ENCODE results near the gene SLC24A3. TPM values are rescaled to one million over a fixed set of nuclear protein-coding genes. Genes with fewer than 3 reads are reported as not detected.

Gene SLC24A3
- total RNA-seq, 1 experiment from 2014 or later: 46.0 TPM

DNA sequence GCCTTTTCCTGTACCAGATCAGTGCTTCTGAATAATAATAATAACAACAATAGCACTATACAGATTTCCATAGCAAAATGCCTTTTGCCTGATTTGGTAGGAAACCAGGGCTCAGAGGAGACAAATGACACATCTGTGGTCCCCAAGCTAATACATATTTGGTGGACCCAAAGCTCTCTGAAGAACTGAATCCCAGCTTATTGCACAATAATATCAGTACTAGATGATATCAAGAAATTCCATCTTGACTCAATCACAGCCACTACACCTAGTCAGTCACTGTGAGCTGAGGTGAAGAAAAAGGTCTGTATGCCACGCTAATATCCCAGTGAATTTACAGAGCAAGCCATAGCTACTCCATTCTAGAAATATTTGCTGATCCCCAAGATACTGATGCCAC, 275.0 kb downstream of the SLC24A3 start:
- no peak overlapping the region for H3K27ac ChIP-seq (ENCODE audit: low read depth, low read length, poor library complexity, severe bottlenecking)
- no peak for DNase-seq (ENCODE audit: low spot score)
- BruUV-seq (replicated peaks): no TSS peak
- H3K27me3 ChIP-seq (replicated peaks; ENCODE audit: insufficient read depth, low read depth, low read length, poor library complexity): no peaks in the 10 kb centered on the region
- no peaks in the 10 kb centered on the region for H3K9me3 ChIP-seq (ENCODE audit: low read depth, low read length, poor library complexity, severe bottlenecking)
- TF ChIP-seq EZH2 (IDR thresholded peaks at IDR 0.05; ENCODE audit: borderline replicate concordance, low read depth, low read length, poor library complexity, severe bottlenecking): no peak
- TF ChIP-seq, protein P1, sequence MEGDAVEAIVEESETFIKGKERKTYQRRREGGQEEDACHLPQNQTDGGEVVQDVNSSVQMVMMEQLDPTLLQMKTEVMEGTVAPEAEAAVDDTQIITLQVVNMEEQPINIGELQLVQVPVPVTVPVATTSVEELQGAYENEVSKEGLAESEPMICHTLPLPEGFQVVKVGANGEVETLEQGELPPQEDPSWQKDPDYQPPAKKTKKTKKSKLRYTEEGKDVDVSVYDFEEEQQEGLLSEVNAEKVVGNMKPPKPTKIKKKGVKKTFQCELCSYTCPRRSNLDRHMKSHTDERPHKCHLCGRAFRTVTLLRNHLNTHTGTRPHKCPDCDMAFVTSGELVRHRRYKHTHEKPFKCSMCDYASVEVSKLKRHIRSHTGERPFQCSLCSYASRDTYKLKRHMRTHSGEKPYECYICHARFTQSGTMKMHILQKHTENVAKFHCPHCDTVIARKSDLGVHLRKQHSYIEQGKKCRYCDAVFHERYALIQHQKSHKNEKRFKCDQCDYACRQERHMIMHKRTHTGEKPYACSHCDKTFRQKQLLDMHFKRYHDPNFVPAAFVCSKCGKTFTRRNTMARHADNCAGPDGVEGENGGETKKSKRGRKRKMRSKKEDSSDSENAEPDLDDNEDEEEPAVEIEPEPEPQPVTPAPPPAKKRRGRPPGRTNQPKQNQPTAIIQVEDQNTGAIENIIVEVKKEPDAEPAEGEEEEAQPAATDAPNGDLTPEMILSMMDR (conservative IDR thresholded peaks at IDR 0.05; ENCODE audit: low read depth, low read length): no peak
- POLR2A ChIA-PET (ENCODE audit: low non-redundant PET): no interaction called here
- CTCF ChIA-PET: no interaction called here
- no peaks in the 10 kb centered on the region for H3K36me3 ChIP-seq (ENCODE audit: insufficient read depth, low read length, poor library complexity, severe bottlenecking)
- intact Hi-C loops (cut with micrococcal nuclease; ENCODE audit: unreplicated experiment): no loop called here
- no peak overlapping the region for H3K4me3 ChIP-seq (ENCODE audit: low read depth, low read length, poor library complexity, severe bottlenecking)
- H3K4me1 ChIP-seq (ENCODE audit: insufficient read depth, low read length, poor library complexity, severe bottlenecking): no peaks in the 10 kb centered on the region

GRCh38 chr20:19491241-19491640, 278.8 kb downstream of the SLC24A3 start:
- CTCF ChIA-PET: no interaction called here
- Histone ChIP-seq H3K36me3 (ENCODE audit: insufficient read depth, low read length, poor library complexity, severe bottlenecking) (no peaks in the 10 kb centered on the region), H3K4me3 (ENCODE audit: low read depth, low read length, poor library complexity, severe bottlenecking) (no peak overlapping the region), H3K4me1 (ENCODE audit: insufficient read depth, low read length, poor library complexity, severe bottlenecking) (no peaks in the 10 kb centered on the region), H3K9me3 (ENCODE audit: low read depth, low read length, poor library complexity, severe bottlenecking) (no peaks in the 10 kb centered on the region), H3K27ac (ENCODE audit: low read depth, low read length, poor library complexity, severe bottlenecking) (no peak overlapping the region), H3K27me3 (replicated peaks; ENCODE audit: insufficient read depth, low read depth, low read length, poor library complexity) (no peaks in the 10 kb centered on the region)
- intact Hi-C loops (cut with micrococcal nuclease; ENCODE audit: unreplicated experiment): no loop called here
- TF ChIP-seq, protein P1 (conservative IDR thresholded peaks at IDR 0.05; ENCODE audit: low read depth, low read length): no peak
- TF ChIP-seq EZH2 (IDR thresholded peaks at IDR 0.05; ENCODE audit: borderline replicate concordance, low read depth, low read length, poor library complexity, severe bottlenecking): no peak
- BruUV-seq (replicated peaks): no TSS peak
- no peak for DNase-seq (ENCODE audit: low spot score)
- POLR2A ChIA-PET (ENCODE audit: low non-redundant PET): no interaction called here

DNA sequence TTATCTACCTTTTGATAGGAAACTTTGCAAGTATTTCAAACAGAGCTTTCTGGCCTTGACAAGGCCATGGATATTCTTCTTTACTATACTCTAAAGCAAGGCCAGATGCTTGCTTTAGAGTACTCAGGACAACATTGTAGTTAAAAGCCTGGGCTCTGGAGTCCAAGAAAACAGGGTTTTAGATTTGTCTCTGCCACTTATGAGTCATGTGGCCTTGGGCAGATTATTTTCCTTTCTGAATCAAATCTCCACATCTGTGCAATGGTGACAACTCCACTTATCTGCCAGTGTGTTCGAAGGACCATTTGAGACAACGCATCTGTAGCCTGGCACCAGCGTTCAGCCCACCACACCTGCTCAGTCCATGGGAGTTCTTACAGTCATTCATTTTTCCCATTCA, 279.7 kb downstream of the SLC24A3 start:
- TF ChIP-seq, protein P1 (conservative IDR thresholded peaks at IDR 0.05; ENCODE audit: low read depth, low read length): no peak
- TF ChIP-seq EZH2 (IDR thresholded peaks at IDR 0.05; ENCODE audit: borderline replicate concordance, low read depth, low read length, poor library complexity, severe bottlenecking): no peak
- H3K27ac ChIP-seq (ENCODE audit: low read depth, low read length, poor library complexity, severe bottlenecking): no peak overlapping the region

More for the DNA sequence above, 279.7 kb downstream of the SLC24A3 start:
- Histone ChIP-seq H3K27me3 (replicated peaks; ENCODE audit: insufficient read depth, low read depth, low read length, poor library complexity) (no peaks in the 10 kb centered on the region), H3K4me1 (ENCODE audit: insufficient read depth, low read length, poor library complexity, severe bottlenecking) (no peaks in the 10 kb centered on the region), H3K4me3 (ENCODE audit: low read depth, low read length, poor library complexity, severe bottlenecking) (no peak overlapping the region), H3K36me3 (ENCODE audit: insufficient read depth, low read length, poor library complexity, severe bottlenecking) (no peaks in the 10 kb centered on the region), H3K9me3 (ENCODE audit: low read depth, low read length, poor library complexity, severe bottlenecking) (no peaks in the 10 kb centered on the region)
- intact Hi-C loops (cut with micrococcal nuclease; ENCODE audit: unreplicated experiment): no loop called here
- no peak for DNase-seq (ENCODE audit: low spot score)
- POLR2A ChIA-PET (ENCODE audit: low non-redundant PET): no interaction called here
- CTCF ChIA-PET: no interaction called here
- no TSS peak for BruUV-seq (replicated peaks)
